Measurements from ENCODE around the gene LGMN.
A peak's percentile ranks its signal among the peaks of the same experiment; 100 is the strongest.

The LGMN gene

GRCh38 chr14:92724516-92725340 lies 23.7 kb downstream of the LGMN start:
- DNase-seq, result no peak

GRCh38 chr14:92719890-92720323 lies 28.5 kb downstream of the LGMN start:
- DNase-seq, result no peak

- DNase-seq, result no peak
Observed at GRCh38 chr14:92719421-92719820, 29.0 kb downstream of the LGMN start.

GRCh38 chr14:92718664-92719063 lies 29.8 kb downstream of the LGMN start:
- DNase-seq, result no peak

GRCh38 chr14:92717571-92718042 lies 30.8 kb downstream of the LGMN start:
- no peak for DNase-seq

DNA sequence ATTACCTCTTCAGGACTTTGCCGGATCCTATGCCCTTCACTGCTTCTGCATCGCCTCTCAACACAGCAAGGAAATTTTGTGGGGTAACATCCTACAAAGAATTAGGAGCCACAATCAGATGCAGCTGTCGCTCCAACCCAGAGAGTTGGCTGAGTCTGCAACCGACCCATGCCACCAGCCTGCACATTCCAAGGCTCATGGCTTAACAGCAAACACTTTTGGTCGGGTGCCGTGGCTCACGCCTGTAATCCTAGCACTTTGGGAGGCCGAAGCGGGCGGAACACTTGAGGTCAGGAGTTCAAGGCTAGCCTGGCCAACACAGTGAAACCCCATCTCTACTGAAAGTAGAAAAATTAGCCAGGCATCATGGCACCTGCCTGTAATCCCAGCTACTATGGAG lies 32.3 kb downstream of the LGMN start:
- no peak for DNase-seq

GRCh38 chr14:92714739-92715307 lies 33.6 kb downstream of the LGMN start:
- DNase-seq, result peak; percentile 86

DNA sequence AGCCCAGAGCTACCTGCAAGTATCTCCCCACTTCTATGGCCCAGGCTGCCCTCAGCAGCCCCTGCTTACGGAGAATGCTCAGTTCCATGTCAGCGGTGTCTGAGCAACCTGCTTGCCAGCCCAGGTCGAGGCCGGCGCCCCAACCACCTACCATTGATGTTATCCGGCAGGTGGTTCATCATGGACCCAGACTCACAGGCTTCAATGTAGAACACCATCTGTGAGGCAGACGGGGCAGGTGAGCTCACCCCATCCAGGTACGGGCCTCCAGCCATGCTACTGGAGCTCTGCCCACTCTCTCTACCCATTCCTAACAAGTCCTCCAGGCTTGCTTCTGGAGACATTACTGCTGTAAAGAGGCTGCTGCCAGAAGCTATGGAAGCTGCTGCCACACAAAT lies 35.8 kb downstream of the LGMN start:
- DNase-seq, result no peak

DNA sequence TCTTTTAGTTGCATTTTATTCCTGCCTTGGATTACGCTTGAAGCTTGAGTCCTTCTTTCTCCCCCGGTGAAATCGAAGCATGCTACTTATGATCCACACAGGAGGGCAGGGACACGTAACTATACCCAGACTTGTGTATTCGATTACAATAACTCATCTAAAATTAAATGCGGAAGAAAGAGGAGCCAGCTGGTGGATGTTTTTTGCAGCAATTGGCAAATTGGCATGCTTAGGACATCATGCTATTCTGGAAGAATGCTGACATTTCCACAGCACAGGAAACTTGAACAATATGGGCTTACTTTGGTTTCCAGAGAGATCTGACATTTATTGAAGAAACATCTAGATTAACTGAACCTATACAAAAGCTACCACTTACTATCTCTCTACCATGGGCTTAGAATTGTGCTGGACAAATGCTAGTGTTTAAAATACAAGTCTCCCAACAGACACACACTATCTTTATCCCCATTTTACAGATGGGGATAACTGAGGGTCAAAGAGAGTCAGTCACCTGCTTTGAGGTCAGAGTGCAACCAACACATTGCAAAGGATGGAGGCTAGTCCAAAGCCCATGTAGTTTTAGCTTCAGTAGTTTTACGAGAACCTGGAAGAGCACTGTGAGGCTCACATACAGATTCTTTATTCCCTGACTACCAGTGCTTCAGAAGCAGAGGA lies 36.3 kb downstream of the LGMN start:
- no peak for DNase-seq

- no peak for DNase-seq
Observed at GRCh38 chr14:92710001-92710341, 38.5 kb downstream of the LGMN start.

DNA sequence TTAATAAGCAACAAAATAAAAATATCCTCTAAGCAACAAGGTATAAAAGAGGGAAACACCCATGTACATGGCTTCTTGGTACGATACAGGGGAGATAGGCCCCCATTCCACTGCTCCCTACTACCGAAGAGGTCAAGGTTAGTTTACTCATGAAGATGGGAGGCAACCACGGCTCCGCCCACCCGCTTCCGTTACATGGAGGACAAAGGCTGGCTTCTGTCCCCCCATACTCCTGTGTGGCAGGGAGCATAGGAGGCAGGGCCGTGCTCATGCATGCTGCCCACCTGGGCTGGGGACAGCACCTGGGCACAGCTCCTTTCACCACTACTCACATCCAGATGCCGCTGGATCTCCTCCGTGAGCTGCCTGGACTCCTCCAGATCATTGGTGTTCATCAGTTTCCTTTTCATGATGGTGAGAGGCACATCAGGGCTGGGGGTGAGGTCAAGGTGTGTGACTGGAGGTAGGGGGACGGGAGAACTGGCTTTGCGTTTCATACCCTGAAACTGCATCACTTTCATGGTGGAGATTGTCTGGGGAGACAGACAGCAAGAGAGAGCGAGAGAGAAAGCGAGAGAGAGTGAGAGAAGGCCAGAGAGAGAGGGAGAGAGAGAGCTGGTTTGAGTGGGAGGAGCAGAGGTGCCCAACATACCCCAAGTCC lies 39.0 kb downstream of the LGMN start:
- no peak for DNase-seq

GRCh38 chr14:92706386-92706785 lies 42.0 kb downstream of the LGMN start:
- no peak for DNase-seq

DNA sequence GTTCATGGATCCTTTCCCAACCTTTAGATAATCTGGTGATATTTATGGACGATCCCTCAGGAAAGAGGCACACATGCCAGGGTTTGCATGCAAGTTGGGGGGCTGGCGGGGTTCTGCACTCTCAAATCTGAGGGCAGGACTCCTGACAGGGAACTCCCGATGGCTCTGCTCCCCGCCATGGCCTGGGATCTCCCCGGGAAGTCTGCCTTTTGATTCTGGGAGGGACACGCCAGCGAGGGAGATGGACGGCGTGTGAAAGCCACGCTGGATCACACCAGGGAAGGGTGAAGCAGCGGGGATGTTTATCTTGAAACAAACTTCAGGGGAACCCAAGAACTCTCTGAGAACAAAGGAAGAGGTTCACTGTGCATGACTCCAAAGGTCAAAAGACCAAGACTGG lies 43.6 kb downstream of the LGMN start:
- no peak for DNase-seq

- no peak for DNase-seq
Observed at GRCh38 chr14:92704036-92704804, 44.2 kb downstream of the LGMN start.

DNA sequence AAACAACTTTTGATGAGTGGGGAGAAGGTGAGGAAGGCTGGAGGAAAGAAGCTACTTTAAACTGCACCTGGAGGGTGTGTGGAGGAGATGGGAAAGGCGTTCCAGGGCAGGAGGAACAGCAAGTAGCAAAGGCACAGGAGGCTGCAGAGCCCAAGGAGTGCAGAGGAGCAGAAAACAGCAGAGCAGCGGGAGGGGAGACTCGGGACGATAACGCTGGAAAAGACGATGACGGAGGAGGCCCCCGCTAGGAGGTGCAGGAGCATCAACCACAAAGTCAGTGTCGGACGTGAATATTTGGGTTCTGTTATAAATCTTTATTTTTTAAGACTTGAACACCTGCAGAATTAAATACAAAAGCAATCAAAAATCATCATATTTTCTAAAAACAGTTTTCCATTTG lies 44.9 kb downstream of the LGMN start:
- no peak for DNase-seq

DNA sequence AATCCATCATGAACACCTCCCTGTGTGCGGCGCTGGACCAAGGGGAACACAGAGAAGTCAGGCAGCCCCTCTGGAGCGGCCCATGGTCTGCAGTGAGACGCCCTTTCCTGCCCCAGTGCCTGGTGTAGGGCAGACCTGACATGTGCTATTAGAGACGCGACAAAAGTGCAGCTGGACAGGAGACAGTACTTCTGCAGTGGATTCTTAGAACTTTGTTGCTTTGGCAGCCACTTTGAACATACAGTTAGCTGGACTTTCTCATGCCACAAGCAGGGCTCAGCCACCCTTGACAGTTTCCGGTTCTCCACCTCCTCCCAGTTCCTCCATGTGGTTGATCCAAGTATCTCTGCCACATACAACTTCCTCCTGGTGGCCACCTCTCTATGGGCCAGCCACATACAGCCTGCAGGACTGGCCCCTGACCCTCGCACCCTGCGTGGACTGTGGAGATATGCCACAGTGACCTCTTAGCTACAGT lies 45.9 kb downstream of the LGMN start:
- no peak for DNase-seq

DNA sequence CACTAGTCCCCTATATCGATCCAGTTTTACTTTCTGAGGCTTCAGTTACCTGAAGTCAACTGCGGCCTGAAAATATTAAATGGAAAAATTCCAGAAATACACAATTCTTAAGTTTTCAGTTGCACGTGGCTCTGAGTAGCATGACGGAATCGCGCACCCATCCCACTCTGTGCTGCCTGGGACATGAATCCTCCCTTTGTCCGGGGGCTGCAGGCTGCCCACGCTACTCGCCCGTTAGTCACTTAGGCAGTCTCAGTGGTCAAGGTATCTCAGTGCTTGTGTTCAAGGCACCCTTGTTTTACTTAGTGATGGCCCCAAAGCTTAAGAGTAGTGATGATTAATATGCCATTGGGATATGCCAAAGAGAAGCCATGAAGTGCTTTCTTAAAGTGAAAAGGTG lies 46.6 kb downstream of the LGMN start:
- DNase-seq, result no peak

DNA sequence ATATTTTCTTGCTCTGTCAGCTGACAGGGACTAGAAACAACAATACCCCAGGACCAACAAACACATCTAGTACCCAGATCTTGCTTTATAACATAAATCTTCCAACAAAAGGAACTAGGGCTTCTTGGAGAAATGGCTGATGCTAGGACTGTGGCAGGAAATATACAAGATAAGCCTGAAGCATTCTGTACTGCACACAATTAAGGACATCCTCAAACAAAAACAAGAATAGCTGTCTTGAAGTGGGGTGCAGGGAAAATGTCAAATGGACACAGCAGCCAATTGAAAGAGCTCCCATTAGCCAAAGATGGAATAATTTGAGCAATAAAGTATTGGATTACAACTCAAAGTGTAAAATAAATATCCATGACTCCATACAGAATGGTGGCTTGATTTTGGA lies 50.0 kb downstream of the LGMN start:
- no peak for DNase-seq

- DNase-seq, result no peak
Observed at GRCh38 chr14:92696366-92696765, 52.1 kb downstream of the LGMN start.

GRCh38 chr14:92695562-92695961 lies 52.9 kb downstream of the LGMN start:
- no peak for DNase-seq

- no peak for DNase-seq
Observed at GRCh38 chr14:92694807-92695206, 53.6 kb downstream of the LGMN start.

DNA sequence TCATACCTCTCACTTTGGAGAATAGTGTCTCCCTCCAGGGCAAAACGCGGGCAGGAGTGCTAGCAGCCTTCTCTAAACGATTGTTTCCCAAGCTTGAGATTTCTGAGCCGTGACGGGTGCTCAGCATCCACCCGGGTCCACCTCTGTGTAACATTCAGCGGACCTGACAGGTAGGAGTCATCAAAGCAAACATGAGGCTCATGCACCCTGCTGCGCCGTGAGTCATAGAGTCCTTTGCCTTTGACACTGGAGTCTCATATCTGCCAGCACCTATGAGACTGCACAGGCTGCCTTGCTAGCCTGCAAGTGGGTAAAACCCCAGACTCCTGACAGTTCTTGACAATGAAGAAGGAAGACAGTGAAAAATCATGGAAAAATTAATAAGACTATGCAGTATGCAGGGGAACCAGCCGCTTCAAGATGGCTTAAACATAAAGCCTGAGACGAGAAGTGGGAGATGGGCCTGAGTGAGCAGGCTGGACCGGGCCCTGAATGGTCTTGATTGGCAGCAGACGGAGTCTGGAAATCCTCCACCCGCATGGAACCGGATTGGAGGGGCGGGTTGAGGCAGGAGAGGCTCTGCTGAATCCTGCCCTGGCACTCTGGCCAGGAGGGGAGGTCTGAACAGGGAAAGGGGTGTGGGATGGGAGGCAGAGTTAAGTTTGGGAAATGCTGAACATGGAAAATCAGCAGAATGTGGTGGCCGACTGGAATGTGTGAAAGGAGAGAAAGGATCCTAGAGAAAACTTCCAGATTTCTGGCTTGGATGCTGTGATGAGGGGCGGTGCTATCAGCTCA lies 54.2 kb downstream of the LGMN start:
- no peak for DNase-seq
